ENCODE results near the gene GJD3. TPM values are rescaled to one million over a fixed set of nuclear protein-coding genes. Genes with fewer than 3 reads are reported as not detected.

GJD3 gene
- total RNA-seq, 4 donors from 2014 or later: not detected

DNA sequence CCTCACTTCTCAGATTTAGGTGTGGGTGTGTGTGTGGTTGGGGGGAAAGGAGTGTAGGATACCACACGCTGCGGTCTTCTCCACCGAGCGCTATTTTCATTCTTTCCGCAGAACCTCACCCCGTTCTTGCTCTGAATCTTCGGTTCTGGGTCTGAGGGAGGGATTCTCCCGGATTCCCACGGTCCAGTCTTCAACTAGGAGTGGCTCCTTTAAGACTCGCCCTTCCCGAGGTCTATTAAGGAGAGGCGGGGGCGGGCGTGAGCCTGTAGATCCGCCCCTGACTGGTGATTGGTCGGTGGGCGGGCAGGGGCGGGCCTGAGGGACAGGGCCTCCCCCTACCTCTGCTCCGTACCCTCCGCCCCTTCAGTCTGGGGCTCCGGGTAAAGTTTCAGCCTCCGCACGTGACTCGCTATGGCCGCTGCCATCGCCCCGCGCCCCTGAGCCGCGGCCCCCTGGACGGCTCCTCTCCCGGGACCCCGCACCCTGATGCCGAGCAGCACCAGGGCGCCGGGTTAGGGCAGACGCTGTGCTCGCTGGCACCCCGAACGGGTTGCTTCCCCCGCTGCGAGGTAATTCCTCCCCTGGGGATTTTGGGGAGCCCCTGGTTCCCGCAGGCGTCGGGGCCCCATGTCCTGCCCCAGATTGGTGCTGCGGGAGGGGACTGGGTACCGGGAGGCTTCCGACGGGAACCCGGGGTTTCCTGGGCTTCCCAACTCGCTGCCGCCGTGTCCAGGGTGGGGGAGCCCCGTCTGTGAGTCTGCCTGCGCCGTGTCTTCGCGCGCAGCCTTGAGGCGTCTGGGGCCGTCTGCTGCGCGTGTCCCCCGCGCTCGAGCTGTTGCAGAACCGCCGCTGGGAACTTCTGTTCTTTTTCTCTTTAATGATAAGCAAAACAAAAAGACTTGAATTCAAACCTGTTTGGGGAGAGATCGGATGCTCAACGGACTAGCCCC, 46.4 kb downstream of the GJD3 start:
- H3K4me3 ChIP-seq: peak overlapping the region; percentile 63 to 99 (median 73)
- no peaks in the 10 kb centered on the region for H3K36me3 ChIP-seq
- H3K9me3 ChIP-seq: no peaks in the 10 kb centered on the region
- 0 to 1% methylated on average over 41 to 53 of the region's 70 CpGs for WGBS, 2 donors
- DNase-seq (ENCODE audit: low spot score in 2 of 2): peak; percentile 97 to 98
- H3K27ac ChIP-seq: peak overlapping the region; percentile 77 to 99 (median 90)
- TF ChIP-seq EP300 (IDR thresholded peaks at IDR 0.05) (peak; percentile 25 to 94), POLR2A (IDR thresholded peaks at IDR 0.05) (peak; percentile 40 to 83)
- TF ChIP-seq, protein P1, sequence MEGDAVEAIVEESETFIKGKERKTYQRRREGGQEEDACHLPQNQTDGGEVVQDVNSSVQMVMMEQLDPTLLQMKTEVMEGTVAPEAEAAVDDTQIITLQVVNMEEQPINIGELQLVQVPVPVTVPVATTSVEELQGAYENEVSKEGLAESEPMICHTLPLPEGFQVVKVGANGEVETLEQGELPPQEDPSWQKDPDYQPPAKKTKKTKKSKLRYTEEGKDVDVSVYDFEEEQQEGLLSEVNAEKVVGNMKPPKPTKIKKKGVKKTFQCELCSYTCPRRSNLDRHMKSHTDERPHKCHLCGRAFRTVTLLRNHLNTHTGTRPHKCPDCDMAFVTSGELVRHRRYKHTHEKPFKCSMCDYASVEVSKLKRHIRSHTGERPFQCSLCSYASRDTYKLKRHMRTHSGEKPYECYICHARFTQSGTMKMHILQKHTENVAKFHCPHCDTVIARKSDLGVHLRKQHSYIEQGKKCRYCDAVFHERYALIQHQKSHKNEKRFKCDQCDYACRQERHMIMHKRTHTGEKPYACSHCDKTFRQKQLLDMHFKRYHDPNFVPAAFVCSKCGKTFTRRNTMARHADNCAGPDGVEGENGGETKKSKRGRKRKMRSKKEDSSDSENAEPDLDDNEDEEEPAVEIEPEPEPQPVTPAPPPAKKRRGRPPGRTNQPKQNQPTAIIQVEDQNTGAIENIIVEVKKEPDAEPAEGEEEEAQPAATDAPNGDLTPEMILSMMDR (IDR thresholded peaks at IDR 0.05): peak in 1 of 5 experiments; percentile 18
- H3K27me3 ChIP-seq: no peaks in the 10 kb centered on the region
- H3K4me1 ChIP-seq: peaks cover 0 to 94% (median 76%) of the 10 kb centered on the region in 4 donors

GRCh38 chr17:40317345-40317873, 47.1 kb downstream of the GJD3 start:
- Histone ChIP-seq H3K27me3 (no peaks in the 10 kb centered on the region), H3K4me3 (peak overlapping the region; percentile 63 to 99 (median 73)), H3K27ac (peak overlapping the region in 3 of 4 donors; percentile 86 to 99 (median 94)), H3K9me3 (no peaks in the 10 kb centered on the region), H3K36me3 (no peaks in the 10 kb centered on the region), H3K4me1 (peaks cover 0 to 94% (median 76%) of the 10 kb centered on the region in 4 donors)
- DNase-seq (ENCODE audit: low spot score in 2 of 2): no peak
- 3 to 6% methylated on average over 6 of the region's 6 CpGs for WGBS, 2 donors
- TF ChIP-seq EP300 (IDR thresholded peaks at IDR 0.05) (no peak), POLR2A (IDR thresholded peaks at IDR 0.05) (no peak)
- TF ChIP-seq, protein P1 (IDR thresholded peaks at IDR 0.05): peak; percentile 28 to 62 (median 38)

DNA sequence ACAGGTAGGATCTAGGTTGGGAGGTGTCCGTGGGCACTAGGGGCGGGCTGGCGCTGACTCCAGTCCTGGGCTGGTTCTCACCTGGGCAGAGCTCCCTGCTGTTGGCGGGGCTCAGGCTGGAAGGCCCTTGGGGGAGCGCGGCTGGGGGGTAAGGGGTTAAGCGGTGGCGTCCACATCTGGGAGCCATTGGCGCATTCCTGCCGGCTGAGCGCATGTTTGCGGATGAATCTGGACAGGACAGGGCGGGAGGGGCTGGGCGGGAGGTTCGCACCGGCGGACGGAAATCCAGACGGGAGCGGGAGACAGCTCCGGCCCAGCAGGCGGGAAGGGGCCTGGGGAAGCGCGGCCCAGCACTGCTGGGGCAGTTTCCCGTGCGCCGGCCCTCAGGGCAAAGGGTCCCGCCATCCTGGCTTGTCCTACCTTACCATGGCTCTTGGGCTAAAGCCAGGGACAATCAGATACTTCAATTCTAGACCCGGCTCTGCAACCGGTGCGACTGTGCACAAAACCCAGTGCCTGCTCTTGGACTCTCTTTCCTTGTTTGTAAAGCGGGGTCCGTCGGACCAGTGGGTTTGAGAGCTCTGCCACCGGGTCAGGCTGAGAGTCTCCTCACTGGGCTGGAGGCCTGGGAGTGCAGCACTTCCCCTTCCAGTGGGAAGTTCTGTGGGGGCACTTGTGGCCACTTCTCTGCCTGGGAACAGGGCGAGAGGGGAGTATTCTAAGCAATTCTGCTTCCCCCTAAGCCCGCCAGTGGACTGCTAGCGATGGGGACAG, 47.8 kb downstream of the GJD3 start:
- no peak for DNase-seq (ENCODE audit: low spot score in 2 of 2)
- TF ChIP-seq, protein P1 (IDR thresholded peaks at IDR 0.05): no peak
- TF ChIP-seq POLR2A (IDR thresholded peaks at IDR 0.05): peak in 1 of 2 donors; percentile 29
- peak in 1 of 2 donors; percentile 33 for TF ChIP-seq EP300 (IDR thresholded peaks at IDR 0.05)
- Histone ChIP-seq H3K4me3 (peak overlapping the region; percentile 7 to 99 (median 64)), H3K27me3 (no peaks in the 10 kb centered on the region), H3K27ac (peak overlapping the region in 3 of 4 donors; percentile 86 to 99 (median 94)), H3K36me3 (no peaks in the 10 kb centered on the region), H3K4me1 (peaks cover 0 to 94% (median 75%) of the 10 kb centered on the region in 4 donors), H3K9me3 (no peaks in the 10 kb centered on the region)
- 6 to 29% methylated on average over 30 to 37 of the region's 38 CpGs for WGBS, 2 donors

DNA sequence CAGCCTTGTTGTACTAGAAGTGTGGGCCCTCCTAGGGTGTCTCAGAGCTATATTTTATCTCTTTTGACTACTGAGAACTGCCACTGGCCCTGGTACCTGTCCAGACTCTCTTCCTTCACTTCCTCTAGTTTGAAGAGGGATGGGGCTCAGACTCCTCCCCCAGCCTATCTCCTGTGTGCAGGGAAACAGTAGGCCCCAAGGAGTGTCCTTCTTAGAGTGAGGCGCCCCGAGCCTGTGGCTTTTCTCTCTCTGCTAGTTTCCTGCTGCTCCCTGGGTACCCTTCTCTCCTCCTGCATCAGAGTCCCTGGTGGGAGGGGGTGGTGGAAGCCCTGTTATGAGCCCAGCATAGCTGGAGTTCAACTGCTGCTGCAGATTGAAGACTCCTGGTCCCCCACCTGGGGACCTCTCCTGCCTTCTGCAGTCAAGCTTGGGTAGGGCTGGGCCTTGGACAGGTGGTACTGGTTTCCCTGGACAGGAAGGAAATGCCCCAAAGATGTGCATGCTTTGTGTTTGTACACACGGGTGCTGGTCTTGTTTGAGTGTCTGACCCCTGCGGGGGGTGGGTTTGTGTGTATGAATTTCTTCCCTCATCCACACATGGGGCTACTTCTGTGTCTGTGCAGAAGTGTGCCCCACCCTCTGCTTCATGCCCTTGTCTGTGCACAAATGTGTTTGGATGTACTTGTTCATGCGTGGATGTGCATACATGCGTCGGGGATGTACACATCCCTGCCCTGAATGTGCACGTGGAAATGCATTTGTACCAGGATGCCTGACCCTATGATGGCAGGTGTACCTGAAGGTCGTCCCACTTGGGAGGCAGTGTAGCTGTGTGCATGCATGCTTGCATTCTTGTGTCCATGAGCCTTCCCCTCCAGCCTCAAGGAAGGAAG, 48.6 kb downstream of the GJD3 start:
- Histone ChIP-seq H3K4me3 (peak overlapping the region in 1 of 4 donors; percentile 99), H3K4me1 (peaks cover 0 to 94% (median 76%) of the 10 kb centered on the region in 4 donors), H3K27ac (peak overlapping the region in 3 of 4 donors; percentile 86 to 99 (median 94)), H3K9me3 (no peaks in the 10 kb centered on the region), H3K36me3 (no peaks in the 10 kb centered on the region), H3K27me3 (no peaks in the 10 kb centered on the region)
- WGBS, 2 donors: 42 to 56% methylated on average over 7 to 9 of the region's 9 CpGs
- TF ChIP-seq, protein P1 (IDR thresholded peaks at IDR 0.05): no peak
- TF ChIP-seq POLR2A (IDR thresholded peaks at IDR 0.05) (no peak), EP300 (IDR thresholded peaks at IDR 0.05) (no peak)
- DNase-seq (ENCODE audit: low spot score in 2 of 2): peak in 1 of 2 donors; percentile 9

All from tibial nerve (tissue), 4 donors.